A549 (cell line): Measurements from ENCODE around the gene FOXP1.

Experiments used
- EHMT2 ChIP-seq: fragments of 200-600 bp; sonication (generic); IDR thresholded peaks from 2 replicates; pipeline ENCODE4 v1.6.1; 2016; ENCODE audit warnings: antibody characterized with exemption, low read depth, mild to moderate bottlenecking, moderate library complexity
- POLR2A ChIP-seq: IDR thresholded peaks from 2 replicates; pipeline ENCODE4 v1.6.1; 2012; ENCODE audit warnings: mild to moderate bottlenecking, low read length
- POLR2AphosphoS2 ChIP-seq: conservative IDR thresholded peaks from 2 replicates; pipeline ENCODE4 v1.6.1; 2012; ENCODE audit warnings: low read length, improper control_type of control experiment, inconsistent platforms
- RCOR1 ChIP-seq: fragments of 150-350 bp; IDR thresholded peaks from 2 replicates; pipeline ENCODE4 v1.6.1; 2014; ENCODE audit warnings: antibody characterized with exemption, low read length, low read depth
- TF ChIP-seq, protein P1 (sequence below): fragments of >200 bp; sonication (Bioruptor Twin); formaldehyde crosslinking; IDR thresholded peaks from 3 replicates; pipeline ENCODE4 v1.5.1; 2016
- TF ChIP-seq, protein P2 (sequence below): fragments of 200-600 bp; sonication (generic); IDR thresholded peaks from 2 replicates; pipeline ENCODE4 v1.6.1; 2016; ENCODE audit warnings: antibody characterized with exemption, mild to moderate bottlenecking, moderate library complexity
- TF ChIP-seq, protein P3 (sequence below): fragments of 450-650 bp; IDR thresholded peaks from 2 replicates; pipeline ENCODE4 v1.6.1; 2014; ENCODE audit warnings: antibody characterized with exemption

DNA sequence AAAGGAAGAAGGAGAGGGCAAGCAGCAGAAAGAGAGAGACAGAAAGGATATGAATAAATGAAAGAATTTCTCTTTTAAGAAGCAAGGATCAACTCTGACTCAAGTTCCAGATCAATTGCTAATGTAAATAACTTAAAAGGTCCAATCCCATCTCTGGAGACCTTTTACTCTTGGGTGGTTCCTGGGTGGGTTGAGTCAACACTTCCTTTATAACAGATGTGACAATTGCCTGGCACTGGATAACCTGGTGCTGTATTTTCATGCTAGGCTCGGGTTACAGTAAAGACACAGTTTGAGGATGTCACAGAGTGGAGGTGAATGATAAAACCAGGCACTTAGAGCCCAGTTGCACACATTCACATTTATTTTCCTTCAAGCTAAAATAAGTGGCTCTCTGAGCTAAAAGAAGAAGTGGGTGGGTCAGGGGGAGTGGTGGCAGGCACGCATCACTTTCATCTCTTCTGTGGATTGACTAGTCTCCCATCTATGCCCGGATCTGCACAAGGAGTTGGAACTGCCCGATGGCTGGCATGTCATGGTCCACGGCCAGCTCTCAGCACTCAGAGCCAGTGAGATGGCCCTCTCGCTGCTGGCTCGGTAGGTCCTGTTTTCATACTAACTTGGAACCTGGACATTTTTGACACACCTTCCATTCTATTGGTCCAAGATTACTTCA lies 465.8 kb downstream of the FOXP1 start:
- TF ChIP-seq POLR2AphosphoS2 (no peak), RCOR1 (no peak), EHMT2 (no peak), POLR2A (no peak)
- TF ChIP-seq, protein P1, sequence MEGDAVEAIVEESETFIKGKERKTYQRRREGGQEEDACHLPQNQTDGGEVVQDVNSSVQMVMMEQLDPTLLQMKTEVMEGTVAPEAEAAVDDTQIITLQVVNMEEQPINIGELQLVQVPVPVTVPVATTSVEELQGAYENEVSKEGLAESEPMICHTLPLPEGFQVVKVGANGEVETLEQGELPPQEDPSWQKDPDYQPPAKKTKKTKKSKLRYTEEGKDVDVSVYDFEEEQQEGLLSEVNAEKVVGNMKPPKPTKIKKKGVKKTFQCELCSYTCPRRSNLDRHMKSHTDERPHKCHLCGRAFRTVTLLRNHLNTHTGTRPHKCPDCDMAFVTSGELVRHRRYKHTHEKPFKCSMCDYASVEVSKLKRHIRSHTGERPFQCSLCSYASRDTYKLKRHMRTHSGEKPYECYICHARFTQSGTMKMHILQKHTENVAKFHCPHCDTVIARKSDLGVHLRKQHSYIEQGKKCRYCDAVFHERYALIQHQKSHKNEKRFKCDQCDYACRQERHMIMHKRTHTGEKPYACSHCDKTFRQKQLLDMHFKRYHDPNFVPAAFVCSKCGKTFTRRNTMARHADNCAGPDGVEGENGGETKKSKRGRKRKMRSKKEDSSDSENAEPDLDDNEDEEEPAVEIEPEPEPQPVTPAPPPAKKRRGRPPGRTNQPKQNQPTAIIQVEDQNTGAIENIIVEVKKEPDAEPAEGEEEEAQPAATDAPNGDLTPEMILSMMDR = no peak
- TF ChIP-seq, protein P2, sequence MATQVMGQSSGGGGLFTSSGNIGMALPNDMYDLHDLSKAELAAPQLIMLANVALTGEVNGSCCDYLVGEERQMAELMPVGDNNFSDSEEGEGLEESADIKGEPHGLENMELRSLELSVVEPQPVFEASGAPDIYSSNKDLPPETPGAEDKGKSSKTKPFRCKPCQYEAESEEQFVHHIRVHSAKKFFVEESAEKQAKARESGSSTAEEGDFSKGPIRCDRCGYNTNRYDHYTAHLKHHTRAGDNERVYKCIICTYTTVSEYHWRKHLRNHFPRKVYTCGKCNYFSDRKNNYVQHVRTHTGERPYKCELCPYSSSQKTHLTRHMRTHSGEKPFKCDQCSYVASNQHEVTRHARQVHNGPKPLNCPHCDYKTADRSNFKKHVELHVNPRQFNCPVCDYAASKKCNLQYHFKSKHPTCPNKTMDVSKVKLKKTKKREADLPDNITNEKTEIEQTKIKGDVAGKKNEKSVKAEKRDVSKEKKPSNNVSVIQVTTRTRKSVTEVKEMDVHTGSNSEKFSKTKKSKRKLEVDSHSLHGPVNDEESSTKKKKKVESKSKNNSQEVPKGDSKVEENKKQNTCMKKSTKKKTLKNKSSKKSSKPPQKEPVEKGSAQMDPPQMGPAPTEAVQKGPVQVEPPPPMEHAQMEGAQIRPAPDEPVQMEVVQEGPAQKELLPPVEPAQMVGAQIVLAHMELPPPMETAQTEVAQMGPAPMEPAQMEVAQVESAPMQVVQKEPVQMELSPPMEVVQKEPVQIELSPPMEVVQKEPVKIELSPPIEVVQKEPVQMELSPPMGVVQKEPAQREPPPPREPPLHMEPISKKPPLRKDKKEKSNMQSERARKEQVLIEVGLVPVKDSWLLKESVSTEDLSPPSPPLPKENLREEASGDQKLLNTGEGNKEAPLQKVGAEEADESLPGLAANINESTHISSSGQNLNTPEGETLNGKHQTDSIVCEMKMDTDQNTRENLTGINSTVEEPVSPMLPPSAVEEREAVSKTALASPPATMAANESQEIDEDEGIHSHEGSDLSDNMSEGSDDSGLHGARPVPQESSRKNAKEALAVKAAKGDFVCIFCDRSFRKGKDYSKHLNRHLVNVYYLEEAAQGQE = no peak
- TF ChIP-seq, protein P3, sequence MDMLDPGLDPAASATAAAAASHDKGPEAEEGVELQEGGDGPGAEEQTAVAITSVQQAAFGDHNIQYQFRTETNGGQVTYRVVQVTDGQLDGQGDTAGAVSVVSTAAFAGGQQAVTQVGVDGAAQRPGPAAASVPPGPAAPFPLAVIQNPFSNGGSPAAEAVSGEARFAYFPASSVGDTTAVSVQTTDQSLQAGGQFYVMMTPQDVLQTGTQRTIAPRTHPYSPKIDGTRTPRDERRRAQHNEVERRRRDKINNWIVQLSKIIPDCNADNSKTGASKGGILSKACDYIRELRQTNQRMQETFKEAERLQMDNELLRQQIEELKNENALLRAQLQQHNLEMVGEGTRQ = no peak
